K562 (cell line): Measurements from ENCODE around the gene N4BP2.

ENCODE experiments used
- DPF2 ChIP-seq: fragments of 450-650 bp; IDR thresholded peaks from 2 replicates; pipeline ENCODE4 v1.6.1; 2016
- HMG20A ChIP-seq: fragments of 450-650 bp; formaldehyde crosslinking; conservative IDR thresholded peaks from 2 replicates; pipeline ENCODE4 v1.4.0; 2020; ENCODE audit warnings: mild to moderate bottlenecking, mixed read lengths
- POLR2AphosphoS5 ChIP-seq: IDR thresholded peaks from 2 replicates; pipeline ENCODE4 v1.6.1; 2011; ENCODE audit warnings: mild to moderate bottlenecking, low read depth, low read length, moderate library complexity; ENCODE audit not compliant: control insufficient read depth, insufficient read depth
- PRPF4 ChIP-seq: fragments of 200-400 bp; formaldehyde crosslinking; IDR thresholded peaks from one replicate; pipeline ENCODE4 v1.6.1; 2017; ENCODE audit warnings: low read length, low read depth, mild to moderate bottlenecking; ENCODE audit not compliant: insufficient read depth, poor library complexity, severe bottlenecking
- RBM39 ChIP-seq: fragments of 200-400 bp; formaldehyde crosslinking; optimal IDR thresholded peaks from 2 replicates; pipeline ENCODE3; 2018; ENCODE audit warnings: low read depth, low read length
- RCOR1 ChIP-seq, 2 experiments: IDR thresholded peaks; 2 replicates each; pipeline ENCODE4 v1.6.1; 2012; ENCODE audit warnings: low read depth in 2 of 2, low read length in 2 of 2, borderline replicate concordance in 1 of 2, improper control_type of control experiment in 1 of 2
- TF ChIP-seq, protein P1 (sequence below): sonication (generic); formaldehyde crosslinking; IDR thresholded peaks from 2 replicates; pipeline ENCODE4 v1.5.0; 2020; ENCODE audit warnings: missing genetic modification reagents
- TF ChIP-seq, protein P2 (sequence below), 3 experiments: IDR thresholded peaks in 2 of 3; conservative IDR thresholded peaks in 1 of 3; 2 replicates each; pipeline ENCODE4 v1.5.1; 2011 to 2012; ENCODE audit warnings: low read length in 3 of 3, mild to moderate bottlenecking in 3 of 3, control low read depth in 2 of 3, improper control_type of control experiment in 1 of 3, inconsistent platforms in 1 of 3, low read depth in 1 of 3, mixed read lengths in 1 of 3, moderate library complexity in 1 of 3; ENCODE audit not compliant: insufficient read depth in 2 of 3
- TF ChIP-seq, protein P3 (sequence below): fragments of 450-650 bp; formaldehyde crosslinking; IDR thresholded peaks from 2 replicates; pipeline ENCODE4 v1.4.0; 2020; ENCODE audit warnings: mild to moderate bottlenecking
- TF ChIP-seq, protein P4 (sequence below), 2 experiments: fragments of 450-650 bp; conservative IDR thresholded peaks; 2 replicates each; pipeline ENCODE4 v1.6.1; 2017; ENCODE audit warnings: mild to moderate bottlenecking in 2 of 2, moderate library complexity in 2 of 2
- TF ChIP-seq, protein P5 (sequence below): fragments of 450-650 bp; IDR thresholded peaks from 2 replicates; pipeline ENCODE4 v1.6.1; 2018; ENCODE audit not compliant: partially characterized antibody
- TF ChIP-seq, protein P6 (sequence below): fragments of 250-450 bp; sonication (Bioruptor Pico); IDR thresholded peaks from 2 replicates; pipeline ENCODE4 v1.5.0; 2021
- TF ChIP-seq, protein P7 (sequence below): sonication (generic); formaldehyde crosslinking; IDR thresholded peaks from 2 replicates; pipeline ENCODE4 v1.8.1; 2022; ENCODE audit warnings: missing genetic modification reagents

DNA sequence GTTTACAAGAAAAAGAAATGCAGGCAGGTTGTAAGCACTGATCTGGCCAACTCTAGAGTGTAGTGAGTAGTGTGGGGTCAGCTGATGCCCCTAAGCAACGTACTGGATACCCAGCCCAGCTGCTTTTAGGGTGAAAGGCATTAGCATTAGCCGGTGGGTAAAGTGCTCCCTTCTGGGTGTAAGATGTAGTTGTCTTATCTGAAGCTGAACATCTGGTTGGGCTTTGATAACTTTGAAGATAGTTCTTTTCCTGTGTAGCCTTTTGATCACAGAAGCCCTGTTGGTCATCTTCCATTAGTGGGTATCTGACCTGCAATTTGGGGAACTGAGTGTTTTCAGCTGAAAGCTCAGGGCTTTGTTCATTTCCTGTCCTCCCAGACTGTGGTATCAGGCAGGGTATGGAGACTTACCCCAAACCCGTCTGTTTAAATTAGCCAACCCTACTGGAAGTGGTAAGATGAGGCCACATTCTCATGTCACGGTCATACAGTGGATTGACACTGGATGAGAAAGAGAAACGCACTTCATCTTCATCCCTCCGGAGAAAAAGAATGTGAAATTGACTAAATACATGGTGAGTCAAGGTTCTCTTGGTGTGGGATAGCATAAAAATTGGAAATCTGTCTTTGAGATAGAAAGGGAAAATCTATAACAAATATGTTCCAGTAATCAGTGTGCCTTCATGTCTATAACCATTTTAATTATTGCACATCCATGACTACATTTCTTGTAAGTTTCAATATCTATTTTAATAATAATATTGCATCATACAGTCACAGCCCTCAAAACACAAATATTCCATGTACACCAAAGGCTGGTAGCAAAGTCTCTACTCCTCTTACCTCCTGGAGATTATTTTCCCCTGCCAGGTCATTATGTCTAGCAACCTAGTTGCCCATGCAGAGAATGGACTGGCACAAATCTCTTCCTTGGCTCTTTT lies 148.9 kb downstream of the N4BP2 start:
- no peak for TF ChIP-seq PRPF4
- peak in 1 of 2 experiments; percentile 60; a peak in 1 of 4 replicates for TF ChIP-seq RCOR1 (IDR thresholded peaks at IDR 0.05; ENCODE audit: borderline replicate concordance in 1 of 2, low read depth in 2 of 2, low read length in 2 of 2)
- TF ChIP-seq, protein P1, sequence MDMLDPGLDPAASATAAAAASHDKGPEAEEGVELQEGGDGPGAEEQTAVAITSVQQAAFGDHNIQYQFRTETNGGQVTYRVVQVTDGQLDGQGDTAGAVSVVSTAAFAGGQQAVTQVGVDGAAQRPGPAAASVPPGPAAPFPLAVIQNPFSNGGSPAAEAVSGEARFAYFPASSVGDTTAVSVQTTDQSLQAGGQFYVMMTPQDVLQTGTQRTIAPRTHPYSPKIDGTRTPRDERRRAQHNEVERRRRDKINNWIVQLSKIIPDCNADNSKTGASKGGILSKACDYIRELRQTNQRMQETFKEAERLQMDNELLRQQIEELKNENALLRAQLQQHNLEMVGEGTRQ (CRISPR knock-in tag): 0 out of 2 replicates have a peak, but pooled peaks have one; percentile 33
- TF ChIP-seq RBM39: no peak
- TF ChIP-seq, protein P2, sequence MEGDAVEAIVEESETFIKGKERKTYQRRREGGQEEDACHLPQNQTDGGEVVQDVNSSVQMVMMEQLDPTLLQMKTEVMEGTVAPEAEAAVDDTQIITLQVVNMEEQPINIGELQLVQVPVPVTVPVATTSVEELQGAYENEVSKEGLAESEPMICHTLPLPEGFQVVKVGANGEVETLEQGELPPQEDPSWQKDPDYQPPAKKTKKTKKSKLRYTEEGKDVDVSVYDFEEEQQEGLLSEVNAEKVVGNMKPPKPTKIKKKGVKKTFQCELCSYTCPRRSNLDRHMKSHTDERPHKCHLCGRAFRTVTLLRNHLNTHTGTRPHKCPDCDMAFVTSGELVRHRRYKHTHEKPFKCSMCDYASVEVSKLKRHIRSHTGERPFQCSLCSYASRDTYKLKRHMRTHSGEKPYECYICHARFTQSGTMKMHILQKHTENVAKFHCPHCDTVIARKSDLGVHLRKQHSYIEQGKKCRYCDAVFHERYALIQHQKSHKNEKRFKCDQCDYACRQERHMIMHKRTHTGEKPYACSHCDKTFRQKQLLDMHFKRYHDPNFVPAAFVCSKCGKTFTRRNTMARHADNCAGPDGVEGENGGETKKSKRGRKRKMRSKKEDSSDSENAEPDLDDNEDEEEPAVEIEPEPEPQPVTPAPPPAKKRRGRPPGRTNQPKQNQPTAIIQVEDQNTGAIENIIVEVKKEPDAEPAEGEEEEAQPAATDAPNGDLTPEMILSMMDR (IDR thresholded peaks at IDR 0.05 in 2 of 3, conservative IDR thresholded peaks at IDR 0.05 in 1 of 3; ENCODE audit: insufficient read depth in 2 of 3, low read depth in 1 of 3, low read length in 3 of 3): no peak
- TF ChIP-seq, protein P3, sequence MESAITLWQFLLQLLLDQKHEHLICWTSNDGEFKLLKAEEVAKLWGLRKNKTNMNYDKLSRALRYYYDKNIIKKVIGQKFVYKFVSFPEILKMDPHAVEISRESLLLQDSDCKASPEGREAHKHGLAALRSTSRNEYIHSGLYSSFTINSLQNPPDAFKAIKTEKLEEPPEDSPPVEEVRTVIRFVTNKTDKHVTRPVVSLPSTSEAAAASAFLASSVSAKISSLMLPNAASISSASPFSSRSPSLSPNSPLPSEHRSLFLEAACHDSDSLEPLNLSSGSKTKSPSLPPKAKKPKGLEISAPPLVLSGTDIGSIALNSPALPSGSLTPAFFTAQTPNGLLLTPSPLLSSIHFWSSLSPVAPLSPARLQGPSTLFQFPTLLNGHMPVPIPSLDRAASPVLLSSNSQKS: no peak
- peak; percentile 90 for TF ChIP-seq DPF2
- TF ChIP-seq, protein P4, sequence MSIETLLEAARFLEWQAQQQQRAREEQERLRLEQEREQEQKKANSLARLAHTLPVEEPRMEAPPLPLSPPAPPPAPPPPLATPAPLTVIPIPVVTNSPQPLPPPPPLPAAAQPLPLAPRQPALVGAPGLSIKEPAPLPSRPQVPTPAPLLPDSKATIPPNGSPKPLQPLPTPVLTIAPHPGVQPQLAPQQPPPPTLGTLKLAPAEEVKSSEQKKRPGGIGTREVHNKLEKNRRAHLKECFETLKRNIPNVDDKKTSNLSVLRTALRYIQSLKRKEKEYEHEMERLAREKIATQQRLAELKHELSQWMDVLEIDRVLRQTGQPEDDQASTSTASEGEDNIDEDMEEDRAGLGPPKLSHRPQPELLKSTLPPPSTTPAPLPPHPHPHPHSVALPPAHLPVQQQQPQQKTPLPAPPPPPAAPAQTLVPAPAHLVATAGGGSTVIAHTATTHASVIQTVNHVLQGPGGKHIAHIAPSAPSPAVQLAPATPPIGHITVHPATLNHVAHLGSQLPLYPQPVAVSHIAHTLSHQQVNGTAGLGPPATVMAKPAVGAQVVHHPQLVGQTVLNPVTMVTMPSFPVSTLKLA (conservative IDR thresholded peaks at IDR 0.05): no peak
- TF ChIP-seq, protein P5, sequence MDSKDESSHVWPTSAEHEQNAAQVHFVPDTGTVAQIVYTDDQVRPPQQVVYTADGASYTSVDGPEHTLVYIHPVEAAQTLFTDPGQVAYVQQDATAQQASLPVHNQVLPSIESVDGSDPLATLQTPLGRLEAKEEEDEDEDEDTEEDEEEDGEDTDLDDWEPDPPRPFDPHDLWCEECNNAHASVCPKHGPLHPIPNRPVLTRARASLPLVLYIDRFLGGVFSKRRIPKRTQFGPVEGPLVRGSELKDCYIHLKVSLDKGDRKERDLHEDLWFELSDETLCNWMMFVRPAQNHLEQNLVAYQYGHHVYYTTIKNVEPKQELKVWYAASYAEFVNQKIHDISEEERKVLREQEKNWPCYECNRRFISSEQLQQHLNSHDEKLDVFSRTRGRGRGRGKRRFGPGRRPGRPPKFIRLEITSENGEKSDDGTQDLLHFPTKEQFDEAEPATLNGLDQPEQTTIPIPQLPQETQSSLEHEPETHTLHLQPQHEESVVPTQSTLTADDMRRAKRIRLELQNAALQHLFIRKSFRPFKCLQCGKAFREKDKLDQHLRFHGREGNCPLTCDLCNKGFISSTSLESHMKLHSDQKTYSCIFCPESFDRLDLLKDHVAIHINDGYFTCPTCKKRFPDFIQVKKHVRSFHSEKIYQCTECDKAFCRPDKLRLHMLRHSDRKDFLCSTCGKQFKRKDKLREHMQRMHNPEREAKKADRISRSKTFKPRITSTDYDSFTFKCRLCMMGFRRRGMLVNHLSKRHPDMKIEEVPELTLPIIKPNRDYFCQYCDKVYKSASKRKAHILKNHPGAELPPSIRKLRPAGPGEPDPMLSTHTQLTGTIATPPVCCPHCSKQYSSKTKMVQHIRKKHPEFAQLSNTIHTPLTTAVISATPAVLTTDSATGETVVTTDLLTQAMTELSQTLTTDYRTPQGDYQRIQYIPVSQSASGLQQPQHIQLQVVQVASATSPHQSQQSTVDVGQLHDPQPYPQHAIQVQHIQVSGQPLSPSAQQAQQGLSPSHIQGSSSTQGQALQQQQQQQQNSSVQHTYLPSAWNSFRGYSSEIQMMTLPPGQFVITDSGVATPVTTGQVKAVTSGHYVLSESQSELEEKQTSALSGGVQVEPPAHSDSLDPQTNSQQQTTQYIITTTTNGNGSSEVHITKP: no peak
- TF ChIP-seq POLR2AphosphoS5: peak; percentile 63; the same call in 1 of the 2 replicates
- TF ChIP-seq, protein P6, sequence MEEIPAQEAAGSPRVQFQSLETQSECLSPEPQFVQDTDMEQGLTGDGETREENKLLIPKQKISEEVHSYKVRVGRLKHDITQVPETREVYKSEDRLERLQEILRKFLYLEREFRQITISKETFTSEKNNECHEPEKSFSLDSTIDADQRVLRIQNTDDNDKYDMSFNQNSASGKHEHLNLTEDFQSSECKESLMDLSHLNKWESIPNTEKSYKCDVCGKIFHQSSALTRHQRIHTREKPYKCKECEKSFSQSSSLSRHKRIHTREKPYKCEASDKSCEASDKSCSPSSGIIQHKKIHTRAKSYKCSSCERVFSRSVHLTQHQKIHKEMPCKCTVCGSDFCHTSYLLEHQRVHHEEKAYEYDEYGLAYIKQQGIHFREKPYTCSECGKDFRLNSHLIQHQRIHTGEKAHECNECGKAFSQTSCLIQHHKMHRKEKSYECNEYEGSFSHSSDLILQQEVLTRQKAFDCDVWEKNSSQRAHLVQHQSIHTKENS: no peak
- TF ChIP-seq, protein P7, sequence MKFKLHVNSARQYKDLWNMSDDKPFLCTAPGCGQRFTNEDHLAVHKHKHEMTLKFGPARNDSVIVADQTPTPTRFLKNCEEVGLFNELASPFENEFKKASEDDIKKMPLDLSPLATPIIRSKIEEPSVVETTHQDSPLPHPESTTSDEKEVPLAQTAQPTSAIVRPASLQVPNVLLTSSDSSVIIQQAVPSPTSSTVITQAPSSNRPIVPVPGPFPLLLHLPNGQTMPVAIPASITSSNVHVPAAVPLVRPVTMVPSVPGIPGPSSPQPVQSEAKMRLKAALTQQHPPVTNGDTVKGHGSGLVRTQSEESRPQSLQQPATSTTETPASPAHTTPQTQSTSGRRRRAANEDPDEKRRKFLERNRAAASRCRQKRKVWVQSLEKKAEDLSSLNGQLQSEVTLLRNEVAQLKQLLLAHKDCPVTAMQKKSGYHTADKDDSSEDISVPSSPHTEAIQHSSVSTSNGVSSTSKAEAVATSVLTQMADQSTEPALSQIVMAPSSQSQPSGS: no peak
- no peak for TF ChIP-seq HMG20A
